HG03066 (cell line): ENCODE results near the gene EVC.
"Not testable (repeated sequence)": the region's sequence is repeated elsewhere in the genome, so short reads cannot be mapped to it uniquely, and the experiment has no call there.

Source experiments
- ATAC-seq: cut with Tn5 transposase; IDR thresholded peaks from one replicate; pipeline ENCODE4 v1.9.1; 2021; ENCODE audit warnings: low read depth; ENCODE audit not compliant: unreplicated experiment

Gene EVC

DNA sequence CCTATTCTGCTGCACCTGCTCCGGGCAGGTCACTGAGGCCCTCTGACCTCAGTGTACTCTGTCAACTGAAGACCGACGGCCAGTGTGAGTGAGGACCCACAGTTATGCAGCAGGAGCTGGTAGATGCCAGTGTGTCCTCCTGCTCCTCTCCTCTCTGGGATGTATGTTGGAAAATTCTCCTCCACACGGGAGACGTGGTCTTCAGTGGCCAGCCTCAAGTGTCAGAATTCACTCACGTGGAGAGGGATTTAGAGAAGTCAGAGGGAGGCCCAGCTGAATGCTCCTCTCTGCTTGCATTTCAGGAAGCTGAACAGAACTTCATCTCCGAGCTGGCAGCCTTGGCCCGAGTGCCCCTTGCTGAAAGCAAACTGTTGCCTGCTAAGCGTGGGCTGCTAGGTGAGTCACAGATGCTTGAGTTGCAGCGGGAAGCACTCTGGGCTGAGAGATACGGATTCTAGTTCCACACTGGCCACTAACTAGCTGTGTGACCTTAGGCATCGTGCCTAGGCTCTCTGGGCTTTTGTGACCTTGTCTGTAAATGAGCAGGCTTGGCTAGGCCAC is 98.3 kb downstream of the EVC start:
- no peak for ATAC-seq

- no peak for ATAC-seq
Observed at GRCh38 chr4:5810151-5810550, 99.2 kb downstream of the EVC start.

- no peak for ATAC-seq
Observed at GRCh38 chr4:5810770-5811430, 99.9 kb downstream of the EVC start.

DNA sequence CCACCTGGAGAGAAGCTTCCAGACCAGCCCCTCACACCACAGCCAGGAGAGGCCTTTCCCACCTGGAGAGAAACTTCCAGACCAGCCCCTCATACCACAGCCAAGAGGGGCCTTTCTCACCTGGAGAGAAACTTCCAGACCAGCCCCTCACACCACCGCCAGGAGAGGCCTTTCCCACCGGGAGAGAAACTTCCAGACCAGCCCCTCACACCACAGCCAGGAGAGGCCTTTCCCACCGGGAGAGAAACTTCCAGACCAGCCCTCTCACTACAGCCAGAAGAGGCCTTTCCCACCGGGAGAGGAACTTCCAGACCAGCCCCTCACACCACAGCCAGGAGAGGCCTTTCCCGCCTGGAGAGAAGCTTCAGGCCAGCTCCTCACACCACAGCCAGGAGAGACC is 101.1 kb downstream of the EVC start:
- ATAC-seq = not testable (repeated sequence)

- ATAC-seq = no peak
Observed at GRCh38 chr4:5812506-5813229, 101.7 kb downstream of the EVC start.

DNA sequence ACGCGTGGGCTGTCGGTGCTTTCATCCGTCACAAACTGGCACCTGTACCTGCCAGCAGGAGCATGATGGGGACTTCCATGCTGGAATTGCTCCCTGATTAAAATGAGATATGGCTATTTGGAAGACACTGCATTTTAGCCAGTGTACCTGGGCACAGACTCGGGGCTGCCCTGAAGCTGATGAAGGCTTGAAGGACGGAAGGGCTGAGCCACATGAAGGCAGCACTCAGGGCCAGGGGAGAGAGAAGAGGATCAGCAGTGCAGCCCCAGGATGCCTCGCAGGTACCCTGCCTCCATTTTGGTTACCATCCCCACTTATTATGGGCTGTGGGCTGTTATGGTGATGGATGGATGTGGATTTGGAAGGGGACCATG is 102.9 kb downstream of the EVC start:
- no peak for ATAC-seq

DNA sequence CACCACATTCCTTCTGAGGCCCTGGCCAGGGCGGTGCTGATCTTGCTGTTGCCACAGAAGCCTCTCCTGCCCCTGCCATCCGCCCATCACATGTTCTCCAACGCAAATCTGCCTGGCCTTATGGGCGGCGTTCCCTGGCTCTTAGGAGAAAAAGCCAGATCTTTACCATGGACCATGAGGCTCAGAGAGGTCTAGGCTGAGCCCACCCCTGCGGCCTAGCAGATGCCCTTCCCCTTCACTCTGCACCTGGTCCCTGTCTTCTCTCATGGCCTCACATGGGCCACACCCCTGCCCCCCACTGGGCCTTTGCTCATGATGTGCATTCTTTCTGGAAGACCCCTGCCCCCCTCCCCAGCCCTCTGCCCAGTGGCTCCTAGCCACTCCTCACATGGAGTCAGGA is 103.4 kb downstream of the EVC start:
- no peak for ATAC-seq

DNA sequence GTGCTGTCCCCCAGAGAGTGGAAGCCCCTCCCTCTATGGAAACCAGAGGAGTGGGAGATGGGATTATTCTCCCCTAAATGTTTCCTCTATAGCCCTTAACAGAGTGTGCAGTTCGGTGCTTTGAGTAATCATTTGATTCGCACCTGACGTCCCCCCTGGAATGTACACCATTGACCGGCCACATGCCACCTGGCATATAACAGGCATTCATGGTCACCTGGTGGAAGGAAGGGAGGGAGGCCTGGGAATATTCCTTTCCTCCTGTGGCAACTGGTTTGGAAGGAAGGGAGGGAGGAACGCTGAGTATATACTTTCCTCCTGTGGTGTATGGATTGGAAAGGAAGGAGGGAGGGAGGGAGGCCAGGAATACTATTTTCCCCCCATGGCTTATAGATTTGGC is 104.6 kb downstream of the EVC start:
- ATAC-seq = no peak

GRCh38 chr4:5816101-5816500 is 105.1 kb downstream of the EVC start:
- no peak for ATAC-seq

GRCh38 chr4:5816851-5817375 is 105.9 kb downstream of the EVC start:
- no peak for ATAC-seq

GRCh38 chr4:5821665-5822358 is 110.8 kb downstream of the EVC start:
- ATAC-seq = no peak

- ATAC-seq = no peak
Observed at GRCh38 chr4:5822619-5823018, 111.6 kb downstream of the EVC start.

GRCh38 chr4:5823542-5824211 is 112.7 kb downstream of the EVC start:
- no peak for ATAC-seq

DNA sequence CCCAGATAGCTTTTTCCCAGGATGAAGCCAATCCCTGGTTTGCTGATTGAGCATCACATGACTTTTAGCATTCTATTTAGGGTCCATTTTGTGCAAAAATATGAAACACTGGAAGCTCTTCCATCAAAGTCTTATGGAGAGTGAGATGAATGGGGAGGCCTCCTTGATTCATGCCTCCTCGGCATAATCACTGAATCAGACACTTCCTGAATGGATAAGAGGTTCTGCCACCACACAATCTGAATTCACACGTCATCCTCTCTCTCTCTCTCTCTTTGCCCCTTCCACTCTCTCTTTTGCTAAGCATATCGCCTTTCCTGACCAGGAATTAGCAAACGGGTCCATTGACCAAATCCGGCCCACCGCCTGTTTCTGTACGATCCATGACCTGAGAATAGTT is 113.2 kb downstream of the EVC start:
- ATAC-seq = no peak

DNA sequence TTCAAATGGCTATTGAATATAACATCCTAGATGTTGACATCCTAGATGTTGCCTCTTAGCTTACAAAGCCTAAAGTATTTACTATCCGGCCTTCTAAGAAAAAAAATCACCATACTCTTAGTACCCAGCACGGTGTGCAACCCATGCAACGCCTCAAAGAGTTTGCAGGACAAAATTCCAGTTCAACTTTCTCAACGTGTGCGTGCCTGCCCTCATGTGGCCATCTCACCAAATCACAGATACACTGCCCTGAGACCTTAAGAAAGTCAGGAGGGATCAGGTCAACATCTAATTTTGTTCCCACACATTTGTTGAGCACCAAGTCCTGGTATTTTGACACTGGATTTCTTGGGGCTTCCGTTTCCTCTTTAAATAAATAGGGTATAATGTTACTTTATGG is 113.6 kb downstream of the EVC start:
- ATAC-seq = no peak

- no peak for ATAC-seq
Observed at GRCh38 chr4:5825321-5826041, 114.5 kb downstream of the EVC start.

- ATAC-seq = no peak
Observed at GRCh38 chr4:5826437-5827107, 115.6 kb downstream of the EVC start.

DNA sequence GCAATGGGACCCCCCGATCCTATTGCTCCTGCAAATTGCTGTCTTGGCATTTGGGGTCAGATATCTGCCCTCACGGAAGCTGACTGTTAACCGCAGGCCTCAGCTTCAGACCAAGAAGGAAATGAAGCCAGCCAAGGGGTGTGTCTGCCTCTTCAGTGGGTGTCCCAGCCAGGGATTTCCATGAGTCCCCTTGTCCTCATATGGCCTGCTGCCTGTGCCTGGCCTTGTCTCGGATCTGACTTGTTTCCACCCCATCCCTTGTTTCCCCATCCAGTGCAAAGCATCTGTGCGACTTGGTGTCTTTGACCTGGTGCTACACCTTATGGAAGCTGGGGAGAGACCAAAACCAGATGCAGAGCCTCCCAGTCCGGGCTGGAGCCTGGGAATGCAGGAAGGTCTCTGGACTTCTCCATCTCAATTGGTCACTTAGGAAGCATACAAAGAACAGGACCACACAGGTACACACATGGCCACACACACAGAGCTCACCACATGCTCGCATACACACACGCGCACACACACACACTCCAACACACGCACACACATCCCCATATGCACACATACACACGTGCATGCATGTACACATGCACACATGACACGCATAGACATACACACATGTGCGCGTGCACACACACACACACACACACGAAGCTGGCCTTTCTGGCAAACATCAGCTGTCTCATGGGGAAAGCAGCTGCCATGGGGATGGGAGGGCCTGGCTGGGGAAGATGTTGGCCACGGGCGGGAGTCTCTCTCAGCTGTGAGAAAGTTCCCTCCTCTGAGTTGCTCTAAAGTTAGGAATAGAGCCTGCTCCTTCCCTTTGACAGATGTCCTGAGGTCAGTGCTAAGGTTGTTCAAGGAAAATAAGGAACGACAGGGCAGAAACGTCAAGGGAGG is 116.4 kb downstream of the EVC start:
- ATAC-seq = no peak

- no peak for ATAC-seq
Observed at GRCh38 chr4:5828005-5828391, 117.0 kb downstream of the EVC start.
